Stimulated activated CD4-positive, alpha-beta T cell treated with anti-CD3 and anti-CD28 coated beads, Interleukin-2, amount 100 ng/mL, for 48 hours (primary cell): ENCODE data around the gene ENKUR.
"Not testable (repeated sequence)": the region's sequence is repeated elsewhere in the genome, so short reads cannot be mapped to it uniquely, and the experiment has no call there.

Experiments used
- DNase-seq, 2 donors: peaks; one replicate each; pipeline ENCODE4 v3.0.0-alpha.2; 2020

The ENKUR gene

DNA sequence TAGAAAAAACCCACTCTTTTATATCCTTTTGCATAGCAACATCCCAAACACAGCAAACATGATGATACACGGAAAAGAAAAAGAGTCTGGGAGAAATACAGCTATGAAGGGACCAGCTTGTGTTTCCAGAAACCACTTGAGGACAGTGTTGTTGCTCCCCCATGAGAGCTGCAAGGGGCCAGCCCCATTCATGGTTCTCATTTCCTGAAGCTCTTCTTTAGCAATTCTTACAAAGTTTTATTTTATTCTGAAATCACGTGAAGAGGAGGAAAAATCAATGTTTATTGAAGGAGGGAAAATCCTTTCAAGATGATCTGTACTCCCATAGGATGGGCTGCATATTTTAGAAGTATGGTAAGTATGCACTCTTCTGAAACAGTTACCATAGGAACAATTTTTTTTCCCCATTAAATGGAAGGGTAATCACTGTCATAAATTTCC, 46.1 kb downstream of the ENKUR start:
- no peak for DNase-seq

DNA sequence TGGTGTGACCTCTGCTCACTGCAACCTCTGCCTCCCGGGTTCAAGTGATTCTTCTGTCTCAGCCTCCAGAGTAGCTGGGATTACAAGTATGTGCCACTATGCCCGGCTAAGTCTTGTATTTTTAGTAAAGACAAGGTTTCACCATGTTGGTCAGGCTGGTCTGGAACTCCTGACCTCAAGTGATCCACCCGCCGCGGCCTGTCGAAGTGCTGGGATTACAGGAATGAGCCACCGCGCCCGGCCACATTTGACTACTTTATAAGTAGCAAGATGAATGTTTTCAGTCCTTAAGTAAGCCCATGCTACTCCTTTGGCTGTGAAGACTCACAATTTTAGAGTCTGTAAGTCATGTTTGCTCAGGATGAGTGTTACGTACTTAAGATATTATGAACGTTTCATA, 47.0 kb downstream of the ENKUR start:
- not testable (repeated sequence) for DNase-seq

DNA sequence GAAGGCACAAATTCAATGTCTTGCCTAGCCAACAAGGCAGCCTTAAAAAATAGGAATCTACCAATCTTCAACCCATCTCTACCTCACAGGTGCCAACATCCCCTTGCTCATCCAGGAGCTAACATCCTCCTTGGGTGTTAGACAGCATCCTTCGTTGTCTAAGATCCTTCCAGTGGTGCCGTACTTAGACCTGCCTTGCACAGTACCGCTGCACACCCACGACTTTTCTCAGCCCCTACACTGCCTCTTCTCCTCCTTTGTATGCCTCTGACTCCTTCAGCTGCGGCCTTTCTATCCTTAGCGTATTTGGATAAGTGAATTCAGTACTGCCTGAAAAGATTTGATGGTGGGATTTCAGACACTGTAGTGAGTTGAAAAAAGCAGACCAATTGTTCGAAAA, 47.6 kb downstream of the ENKUR start:
- no peak for DNase-seq

DNA sequence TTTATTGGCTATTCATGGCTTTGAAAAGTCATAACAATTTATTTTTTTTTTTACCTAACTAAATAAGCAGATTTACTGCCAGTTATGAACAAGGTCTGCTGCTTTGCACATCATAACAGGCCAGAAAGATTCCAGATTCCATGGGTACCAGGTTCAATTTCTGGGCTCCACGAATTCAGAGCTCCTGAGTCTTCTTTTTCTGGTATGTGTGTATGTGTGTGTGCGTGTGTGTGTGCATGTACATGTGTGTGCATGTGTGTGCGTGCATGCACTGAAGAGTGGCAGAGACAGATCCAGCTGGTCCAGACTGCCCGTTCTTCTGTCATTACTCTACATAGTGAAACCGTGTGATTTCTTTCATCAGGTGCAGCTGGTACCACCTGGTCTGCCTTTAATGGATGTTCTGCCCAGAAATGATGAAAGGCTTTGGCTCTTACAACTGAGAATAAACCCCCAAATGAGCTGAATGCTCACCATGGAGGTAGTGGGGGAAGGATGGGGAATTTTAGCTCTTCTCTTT, 48.9 kb downstream of the ENKUR start:
- no peak for DNase-seq

DNA sequence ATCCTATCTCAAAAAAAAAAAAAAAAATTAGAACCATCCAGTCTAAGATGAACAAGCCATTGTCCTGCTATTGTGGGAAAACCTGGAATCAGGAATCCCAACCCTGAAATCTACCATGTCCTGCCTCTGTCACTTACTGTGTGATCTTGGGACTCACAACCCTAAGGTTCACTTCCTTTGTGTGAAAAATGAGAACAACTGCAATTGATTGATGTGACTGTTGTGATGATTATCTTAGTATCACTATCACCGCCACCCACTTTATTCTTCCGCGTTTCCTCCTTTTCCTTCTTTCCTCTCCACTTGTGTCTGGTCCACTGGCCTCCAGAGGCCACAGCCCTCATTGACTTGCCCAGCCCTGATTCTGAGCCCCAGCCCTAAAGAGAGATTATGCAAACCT, 50.9 kb downstream of the ENKUR start:
- no peak for DNase-seq

DNA sequence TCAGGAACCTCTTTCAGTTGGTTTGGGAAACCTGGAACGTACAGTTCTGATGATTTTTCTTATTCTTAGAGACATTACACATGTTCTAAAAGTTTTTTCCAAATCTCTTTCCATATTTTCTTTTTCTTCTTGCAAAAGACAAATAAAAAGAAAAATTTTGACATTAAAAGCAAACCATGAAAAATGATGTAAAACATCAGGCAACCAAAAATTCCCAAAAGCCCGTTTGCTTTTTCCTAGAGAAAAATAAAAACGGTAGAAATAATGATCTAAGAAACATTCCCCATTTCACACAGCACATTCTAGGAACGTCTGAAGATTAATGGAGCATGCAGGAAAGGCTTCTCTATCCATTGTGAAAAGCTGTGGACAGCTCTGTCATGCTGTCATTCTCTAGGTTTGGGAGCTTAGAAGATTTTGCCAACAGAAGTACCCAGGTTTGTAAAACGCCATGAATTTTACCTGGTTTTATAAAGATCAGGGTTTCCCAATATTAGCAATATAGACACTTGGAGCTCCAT, 52.4 kb downstream of the ENKUR start:
- no peak for DNase-seq

DNA sequence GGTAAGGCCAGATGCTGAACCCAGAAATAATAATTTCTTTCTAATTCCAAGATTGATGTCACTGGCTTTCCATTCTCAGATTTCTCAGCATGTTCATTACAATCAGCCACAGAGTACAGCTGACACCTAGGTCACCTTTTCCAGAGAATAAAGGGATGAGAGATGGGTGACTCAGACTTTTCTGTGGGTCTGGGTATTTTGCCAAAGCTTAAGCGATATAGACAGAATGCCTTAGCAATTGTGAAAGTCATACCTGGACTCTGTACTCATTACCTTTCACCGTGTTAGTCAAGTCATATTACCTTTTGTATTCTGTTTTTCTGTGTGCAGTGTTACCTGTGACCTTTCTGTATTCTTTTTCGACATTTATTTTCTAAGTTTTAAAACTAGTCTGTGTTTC, 53.0 kb downstream of the ENKUR start:
- DNase-seq = no peak

DNA sequence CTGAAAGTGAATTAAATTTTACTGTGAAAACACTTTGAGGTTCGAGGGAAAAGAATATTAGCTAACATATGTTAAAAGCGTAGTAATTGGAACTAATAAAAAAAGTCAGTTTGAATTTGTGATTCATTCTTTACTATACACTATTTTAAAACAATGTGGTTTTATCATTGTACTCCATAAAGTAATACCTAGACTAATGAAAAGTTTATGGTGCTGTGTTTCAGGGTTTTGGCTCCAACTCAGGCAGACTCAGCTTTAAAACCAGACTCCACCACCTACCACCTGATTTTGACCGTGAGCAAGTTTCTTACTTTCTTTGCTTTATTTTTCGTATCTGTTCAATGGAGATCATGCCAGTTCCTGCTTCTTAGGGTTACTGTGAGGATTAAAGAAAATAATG, 54.4 kb downstream of the ENKUR start:
- DNase-seq = no peak

DNA sequence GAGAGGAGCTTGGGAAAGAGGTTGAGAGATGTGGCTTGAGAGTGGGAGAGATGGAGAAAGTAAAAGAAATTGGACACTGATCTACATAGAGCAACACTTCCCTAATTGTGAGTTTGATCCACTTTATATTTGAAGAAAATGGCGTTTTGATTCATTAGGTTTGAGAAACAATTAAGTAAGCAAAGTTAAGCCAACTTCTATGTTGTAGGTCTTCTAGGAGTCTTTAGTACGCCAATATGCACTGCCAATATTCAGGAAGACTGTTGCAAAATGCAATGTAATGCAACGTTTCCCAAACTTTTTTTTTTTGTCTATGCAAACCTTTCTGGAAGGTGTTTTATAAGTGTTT, 56.6 kb downstream of the ENKUR start:
- DNase-seq = no peak

DNA sequence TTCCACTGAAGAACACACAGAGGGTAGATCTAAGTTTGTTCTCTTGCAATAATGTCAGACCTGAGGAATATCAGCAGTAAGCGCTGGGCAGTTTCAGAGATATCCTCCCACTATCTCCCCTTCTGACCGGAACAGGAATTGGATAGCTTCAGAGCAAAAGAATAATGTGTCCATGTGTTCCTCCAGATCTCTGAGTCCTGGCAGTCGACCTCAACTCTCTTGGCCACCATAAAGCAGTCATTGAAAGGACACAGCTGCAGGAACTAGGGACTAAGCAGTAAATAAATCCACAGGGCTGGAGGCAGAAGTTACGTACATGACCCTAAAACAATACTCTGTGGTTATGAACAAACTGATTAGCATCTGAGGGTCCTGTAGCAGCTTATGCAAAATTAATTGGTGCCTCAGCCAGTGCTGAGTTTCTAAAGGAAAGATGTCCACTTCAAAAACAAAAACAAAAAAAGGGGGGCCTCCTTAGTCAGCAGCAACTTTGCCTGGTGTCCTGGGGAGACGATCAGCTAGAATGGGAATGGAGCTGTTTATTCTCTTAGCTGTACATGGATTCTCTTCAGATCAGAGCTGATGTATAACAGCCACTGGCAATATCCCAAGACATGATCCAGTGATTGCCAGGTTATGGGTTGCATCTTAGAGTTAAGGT, 57.1 kb downstream of the ENKUR start:
- no peak for DNase-seq

DNA sequence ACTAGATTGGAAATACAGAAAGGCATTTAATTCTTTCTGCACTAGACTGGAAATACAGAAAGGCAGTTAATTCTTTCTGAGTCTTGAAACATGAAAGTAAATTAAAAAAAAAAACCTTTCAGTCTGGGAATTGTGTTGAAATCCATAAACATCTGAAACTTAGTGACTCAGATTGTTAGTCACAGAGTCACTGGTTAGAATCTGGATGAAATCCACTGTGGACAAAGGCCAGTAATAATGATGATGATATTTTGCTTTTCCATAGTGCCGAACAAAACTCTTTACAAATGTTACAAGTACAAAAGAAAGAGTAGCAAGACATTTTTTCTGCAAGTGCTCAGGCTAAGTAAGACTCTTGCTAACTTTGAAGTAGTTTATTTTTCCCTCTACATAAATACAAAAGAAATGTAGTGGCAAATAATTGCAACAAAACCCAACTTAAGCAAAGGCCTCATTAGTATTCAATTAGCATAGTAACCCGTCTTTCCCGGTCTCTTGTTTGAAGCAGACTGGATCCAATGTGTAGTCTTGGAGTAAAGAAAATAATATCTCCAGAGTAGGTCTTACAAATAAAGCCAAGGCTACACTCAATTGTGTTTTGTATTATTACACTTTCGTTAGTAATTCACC, 57.8 kb downstream of the ENKUR start:
- DNase-seq = no peak

DNA sequence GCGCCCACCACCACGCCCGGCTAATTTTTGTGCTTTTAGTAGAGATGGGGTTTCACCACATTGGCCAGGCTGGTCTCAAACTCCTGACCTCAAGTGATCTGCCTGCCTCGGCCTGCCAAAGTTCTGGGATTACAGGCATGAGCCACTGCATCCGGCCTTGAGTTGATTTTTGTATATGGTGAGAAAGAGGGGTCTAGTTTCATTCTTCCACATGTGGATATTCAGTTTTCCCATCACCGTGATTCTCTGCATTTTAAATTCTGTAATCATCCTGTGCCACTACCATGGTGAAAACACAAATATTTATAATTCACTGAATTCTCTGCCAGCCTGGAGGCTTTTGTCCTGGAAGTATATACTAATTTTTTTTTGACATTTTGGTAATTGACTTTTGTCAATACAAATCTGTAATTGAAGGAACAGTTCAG, 58.3 kb downstream of the ENKUR start:
- DNase-seq = not testable (repeated sequence)

DNA sequence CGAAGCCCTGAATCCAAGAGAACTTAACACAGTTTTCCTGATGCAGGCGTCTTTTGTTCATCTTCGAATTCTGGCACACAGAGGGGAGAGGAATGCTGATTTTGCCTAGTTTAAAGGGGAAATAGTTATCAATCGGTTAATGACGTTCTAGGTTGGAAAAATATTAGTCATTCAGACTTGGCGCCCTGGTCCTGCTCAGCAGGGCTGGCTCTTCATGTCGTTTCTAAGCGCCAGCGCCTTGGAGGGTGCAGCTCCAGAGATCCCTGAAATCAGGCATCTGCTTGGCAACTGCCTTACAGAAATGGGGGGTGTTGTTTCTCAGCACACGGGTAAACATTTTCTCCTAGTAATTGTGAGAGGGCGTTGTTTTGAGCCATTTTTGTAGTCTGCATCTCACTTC, 62.3 kb downstream of the ENKUR start:
- no peak for DNase-seq

DNA sequence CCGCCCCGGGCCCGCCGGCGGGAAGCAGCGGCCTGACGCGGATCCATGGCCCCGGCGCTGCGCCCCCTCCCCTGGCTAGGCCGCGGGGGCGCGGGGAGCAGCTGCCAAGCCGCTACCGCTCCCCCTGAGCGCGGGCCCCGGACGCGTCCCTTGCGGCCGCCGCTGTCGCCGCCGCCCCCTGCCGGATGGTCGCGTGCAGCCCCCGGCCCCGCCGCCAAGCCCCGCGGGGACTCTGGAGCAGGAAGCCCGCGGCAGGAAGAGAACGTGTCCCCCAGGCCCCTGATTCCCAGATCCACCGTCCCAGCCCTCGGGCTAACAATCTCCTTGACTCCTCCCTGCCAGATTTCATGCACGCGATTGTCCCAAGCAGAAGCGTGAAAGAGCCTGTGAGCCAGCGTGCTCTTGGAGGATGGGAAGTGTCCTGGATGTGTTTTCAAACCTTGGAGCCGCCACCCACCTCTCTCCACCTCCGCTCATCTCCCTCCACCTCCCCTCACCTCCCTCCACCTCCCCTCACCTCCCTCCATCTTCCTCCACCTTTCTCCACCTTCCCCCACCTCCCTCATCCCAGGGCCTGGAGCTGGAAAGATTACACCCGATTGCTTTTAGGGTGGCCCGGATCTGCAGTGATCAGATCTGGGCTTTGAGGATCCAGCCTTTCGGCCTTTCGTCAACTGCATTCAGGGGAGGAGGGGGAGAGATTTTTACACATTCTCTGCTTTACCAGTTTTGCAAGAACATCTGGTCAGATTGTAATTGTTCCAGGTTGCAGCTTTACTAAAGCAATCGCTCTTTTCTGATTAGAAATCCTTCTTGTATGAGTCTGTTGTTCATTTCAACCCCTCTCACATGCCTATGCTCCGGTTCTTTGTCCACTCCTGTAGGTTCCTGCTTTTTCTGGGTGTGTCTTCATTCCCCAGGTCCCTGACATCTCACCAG, 63.0 kb downstream of the ENKUR start:
- DNase-seq = peak; percentile 14 to 36

DNA sequence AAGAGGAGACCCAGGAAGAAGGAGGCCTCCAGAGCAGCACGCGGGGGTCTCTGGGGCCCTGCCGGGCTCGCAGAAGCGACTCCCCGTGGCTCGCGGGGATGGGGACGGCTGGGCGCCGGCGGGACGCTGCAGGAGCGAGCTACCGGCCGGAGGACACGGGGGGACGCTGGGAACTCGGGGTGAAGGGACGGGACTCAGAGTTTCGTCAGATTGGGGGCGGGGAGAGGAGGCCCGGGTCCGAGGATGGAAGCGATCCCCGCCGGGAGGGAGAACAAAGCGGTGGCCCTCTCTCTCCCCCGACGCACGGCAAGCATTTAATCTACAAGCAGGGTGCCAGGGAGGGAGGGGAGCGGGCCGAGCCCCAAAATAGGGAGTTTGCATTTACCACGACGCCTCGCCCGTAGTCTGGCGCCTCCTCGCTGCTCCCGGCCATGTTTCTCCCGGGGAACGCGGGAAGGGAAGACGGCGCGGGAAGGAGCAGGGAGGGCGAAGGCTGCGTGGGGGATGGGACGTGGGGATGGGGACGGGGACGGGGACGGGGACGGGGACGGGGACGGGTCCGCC, 63.7 kb downstream of the ENKUR start, which contains the start of gene PRTFDC1:
Gene PRTFDC1 (minus strand): TSS at position 464 of the 564 bp plus-strand sequence. CDS start 31 bp downstream, at position 433.
- DNase-seq = peak in 1 of 2 donors; percentile 14

DNA sequence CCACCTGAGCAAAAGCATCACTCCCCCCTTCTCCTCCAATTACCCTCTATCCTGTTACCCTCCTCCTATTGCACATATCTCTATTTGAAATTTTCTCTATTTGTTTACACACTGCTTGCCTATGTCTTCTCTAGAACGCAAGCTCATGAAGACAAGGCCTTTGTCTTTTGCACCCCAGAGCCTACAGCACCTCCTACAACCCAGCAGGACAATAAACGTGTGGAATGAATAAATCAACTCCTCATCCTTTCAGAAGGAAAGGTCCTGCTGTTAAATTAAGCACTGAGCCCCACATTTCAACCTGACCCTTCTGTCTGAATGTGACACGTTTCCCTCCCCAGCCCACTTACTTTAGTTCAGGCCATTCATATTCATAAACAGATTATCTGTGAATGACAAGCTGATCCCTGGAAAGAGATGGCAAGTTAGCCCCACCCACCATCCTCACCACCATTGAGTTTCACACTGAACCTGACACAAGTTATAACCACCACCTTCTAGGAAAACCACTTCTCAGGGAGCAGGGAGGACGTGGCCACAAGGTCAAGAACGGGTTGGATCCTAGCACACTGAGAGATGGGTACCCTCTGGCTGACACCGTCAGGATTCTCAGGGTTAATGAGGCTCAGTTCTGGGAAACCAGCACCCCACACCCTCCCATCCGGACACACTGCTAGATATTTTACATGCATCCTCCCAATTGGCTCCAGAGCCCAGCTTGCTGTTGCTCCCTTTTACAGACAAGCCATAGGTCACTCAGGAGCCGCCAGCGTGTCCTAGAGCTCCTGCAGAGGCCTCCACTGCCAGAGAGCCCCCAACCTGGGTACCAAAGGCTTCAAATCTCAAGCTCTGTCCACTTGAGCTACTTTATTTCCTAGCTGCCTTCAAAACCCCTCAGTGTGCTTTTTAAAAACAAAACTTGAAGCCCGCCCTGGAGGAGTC, 64.5 kb downstream of the ENKUR start:
- no peak for DNase-seq

DNA sequence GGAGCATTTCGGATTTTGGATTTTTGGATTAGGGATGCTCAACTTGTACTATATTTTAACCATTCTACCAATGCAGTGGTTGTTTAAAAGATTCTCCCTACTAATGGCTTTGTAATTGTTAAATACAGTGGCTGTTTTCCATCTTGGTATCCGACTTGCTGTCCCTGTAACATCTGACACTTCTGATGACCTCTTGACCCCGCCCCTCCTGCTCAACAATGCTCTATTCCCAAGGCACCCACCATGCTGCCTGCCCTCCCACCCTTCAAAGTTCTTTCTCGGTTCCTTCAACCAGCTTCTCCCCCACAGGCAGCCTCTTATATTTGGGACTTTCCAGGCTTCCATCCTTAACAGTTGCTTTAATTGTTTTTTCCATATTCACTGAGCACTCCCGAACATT, 65.5 kb downstream of the ENKUR start:
- no peak for DNase-seq

DNA sequence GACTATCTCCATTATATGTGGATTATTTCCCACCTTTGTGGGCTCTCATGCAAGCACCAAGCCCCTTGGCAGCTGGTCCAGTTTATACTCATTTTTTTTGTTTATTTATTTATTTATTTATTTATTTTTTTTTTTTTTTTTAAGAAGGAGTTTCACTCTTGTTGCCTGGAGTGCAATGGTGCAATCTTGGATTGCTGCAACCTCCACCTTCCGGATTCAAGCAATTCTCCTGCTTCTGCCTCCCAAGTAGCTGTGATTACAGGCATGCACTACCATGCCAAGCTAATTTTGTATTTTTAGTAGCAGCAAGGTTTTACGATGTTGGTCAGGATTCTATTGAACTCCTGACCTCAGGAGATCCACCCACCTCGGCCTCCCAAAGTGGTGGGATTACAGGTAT, 66.3 kb downstream of the ENKUR start:
- no peak for DNase-seq

DNA sequence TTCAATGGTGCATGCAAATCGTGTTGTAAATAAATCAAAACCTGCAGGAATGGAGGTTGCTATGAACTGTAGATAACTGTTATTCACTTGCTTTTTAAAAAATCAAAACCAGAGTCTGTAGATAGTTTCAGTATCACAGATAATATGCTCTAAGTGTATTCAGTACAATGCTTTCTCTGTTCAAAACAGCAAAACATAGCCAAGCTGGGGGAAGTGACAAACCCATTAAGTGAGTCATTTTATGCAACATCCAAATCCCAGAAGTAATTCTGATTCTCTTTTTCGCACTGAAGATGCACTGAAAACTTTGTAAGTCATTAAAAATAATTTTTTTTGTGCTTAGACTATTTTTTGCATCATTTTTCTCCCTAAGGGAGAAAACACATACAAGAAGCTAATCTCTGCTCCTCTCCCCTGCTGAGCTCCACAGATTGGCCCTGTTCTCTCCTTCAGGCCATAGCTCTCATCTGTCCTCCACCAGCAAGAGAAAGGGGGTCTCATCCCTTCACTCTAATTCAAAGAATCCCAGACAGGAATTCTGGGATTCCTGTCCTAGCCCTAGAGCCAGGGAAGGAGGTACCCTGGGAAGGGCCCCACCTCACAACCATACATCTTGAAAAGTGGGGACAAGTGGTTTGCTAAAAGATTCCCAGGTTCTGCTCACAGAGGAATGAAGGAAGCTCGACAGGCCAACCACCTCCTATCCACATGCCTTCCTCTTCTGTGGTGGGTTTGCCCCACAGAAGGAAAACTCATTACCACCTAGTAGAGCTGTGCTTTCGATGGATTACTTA, 68.5 kb downstream of the ENKUR start:
- no peak for DNase-seq

DNA sequence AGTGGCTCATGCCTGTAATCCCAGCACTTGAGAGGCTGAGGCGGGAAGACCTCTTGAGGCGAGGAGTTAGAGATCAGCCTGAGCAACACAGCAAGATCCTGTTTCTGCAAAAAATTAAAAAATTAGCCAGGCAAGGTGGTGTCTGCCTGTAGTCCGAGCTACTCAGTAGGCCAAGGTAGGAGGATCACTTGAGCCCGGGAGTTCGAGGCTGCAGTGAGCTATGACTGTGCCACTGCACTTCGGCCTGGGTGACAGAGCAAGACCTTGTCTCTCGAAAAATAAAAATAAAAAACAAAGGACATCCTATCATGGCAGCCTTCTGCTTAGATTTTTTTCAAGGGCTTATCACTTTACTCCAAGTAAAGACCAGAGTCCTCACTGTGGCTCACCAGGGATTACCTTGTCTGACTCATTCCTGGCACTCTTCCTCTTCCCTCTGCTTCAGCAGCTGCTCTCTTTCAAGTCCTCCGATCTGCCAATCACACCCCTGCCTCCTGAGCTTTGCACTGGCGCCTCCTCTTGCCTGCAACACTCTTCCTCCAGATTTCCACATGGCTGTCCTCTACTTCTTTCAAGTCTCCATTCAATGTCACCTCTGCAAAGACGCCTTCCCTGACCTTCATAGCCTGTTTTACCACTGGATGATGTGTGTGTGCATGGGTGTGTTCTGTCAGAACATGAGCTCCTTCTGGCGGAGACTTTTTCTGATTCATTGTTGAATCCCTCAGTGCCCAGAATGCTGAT, 71.3 kb downstream of the ENKUR start:
- DNase-seq = no peak
